SHP77 (cell line): ENCODE results near the gene NOTCH3.

Experiments used
- DNase-seq, 2 experiments: peaks; one replicate each; lab custom pipeline; 2025; lab: John Stamatoyannopoulos, UW

NOTCH3 gene

GRCh38 chr19:15195371-15196334 lies 5.1 kb downstream of the NOTCH3 start:
- DNase-seq: no peak

- DNase-seq: no peak
Observed at GRCh38 chr19:15194938-15195337, 5.9 kb downstream of the NOTCH3 start.

DNA sequence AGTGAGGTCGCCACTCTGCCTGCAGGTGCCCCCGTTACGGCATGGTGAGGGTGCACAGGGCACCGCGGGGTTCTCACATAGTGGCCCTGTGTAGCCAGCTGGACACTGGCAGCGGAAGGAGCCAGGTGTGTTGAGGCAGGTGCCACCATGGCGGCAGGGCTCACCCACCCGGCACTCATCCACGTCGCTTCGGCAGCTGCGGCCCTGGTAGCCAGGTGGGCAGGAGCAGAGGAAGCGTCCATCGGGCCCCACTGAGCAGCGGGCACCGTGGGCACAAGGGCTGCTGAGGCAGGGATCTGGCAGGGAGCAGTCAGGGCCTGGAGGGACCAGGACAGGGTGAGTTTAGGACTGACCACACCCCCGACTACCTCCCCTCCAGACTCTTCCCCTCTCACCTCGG lies 8.8 kb downstream of the NOTCH3 start:
- no peak for DNase-seq

DNA sequence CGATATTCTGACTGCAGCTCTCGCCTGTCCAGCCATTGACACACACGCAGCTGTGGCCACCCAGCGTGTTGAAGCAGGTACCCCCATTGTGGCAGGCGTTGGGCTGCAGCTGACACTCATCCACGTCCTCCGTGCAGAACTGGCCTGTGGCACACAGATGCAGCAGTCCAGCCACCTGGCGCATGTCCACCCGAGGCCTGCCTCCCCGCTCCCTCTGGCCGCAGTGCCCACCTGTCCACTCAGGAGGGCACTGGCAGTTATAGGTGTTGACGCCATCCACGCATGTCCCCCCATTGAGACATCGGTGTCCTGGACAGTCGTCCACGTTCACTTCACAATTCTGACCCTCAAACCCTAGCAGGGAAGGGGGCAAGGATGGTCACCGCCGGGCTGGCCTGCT lies 9.3 kb downstream of the NOTCH3 start:
- DNase-seq: no peak

DNA sequence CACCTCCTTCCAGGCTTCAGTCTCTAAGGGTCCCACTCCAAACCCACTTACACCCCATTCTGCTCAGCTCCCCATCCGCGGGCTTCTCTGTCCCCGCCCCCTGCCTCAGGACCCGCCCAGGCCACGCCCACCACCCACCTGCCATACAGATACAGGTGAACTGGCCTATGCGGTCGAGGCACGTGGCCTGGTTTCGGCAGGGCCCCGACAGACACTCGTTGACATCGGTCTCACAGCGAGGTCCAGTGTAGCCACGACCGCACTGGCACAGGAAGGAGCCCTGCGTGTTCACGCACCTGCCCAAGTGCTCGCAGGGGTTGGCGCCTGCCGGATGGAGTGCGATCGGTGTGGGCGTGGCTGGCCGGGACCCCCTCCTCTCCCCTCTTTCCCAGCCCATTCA lies 11.9 kb downstream of the NOTCH3 start:
- no peak for DNase-seq

- DNase-seq: no peak
Observed at GRCh38 chr19:15187026-15188007, 13.5 kb downstream of the NOTCH3 start.

DNA sequence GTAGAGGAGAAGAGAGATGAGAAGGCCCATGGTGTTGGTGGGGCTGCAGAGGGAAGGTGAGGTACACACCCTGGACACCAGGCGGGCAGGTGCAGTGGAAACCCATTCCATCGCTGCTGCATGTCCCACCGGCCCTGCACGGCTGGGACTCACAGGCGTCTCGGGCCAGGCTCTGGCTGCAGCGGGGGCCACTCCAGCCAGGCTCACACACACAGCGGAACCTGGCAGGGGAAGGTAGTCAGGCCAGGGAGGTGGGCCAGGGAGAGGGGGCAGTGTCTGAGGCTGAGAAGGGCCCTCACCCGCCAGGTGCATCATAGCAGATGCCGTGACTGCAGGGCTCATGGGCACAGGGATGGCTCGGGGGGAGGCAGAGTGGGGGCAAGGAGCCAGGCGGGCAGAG lies 15.6 kb downstream of the NOTCH3 start:
- no peak for DNase-seq

GRCh38 chr19:15184776-15185175 lies 16.0 kb downstream of the NOTCH3 start:
- no peak for DNase-seq

GRCh38 chr19:15181394-15181793 lies 19.4 kb downstream of the NOTCH3 start:
- no peak for DNase-seq

DNA sequence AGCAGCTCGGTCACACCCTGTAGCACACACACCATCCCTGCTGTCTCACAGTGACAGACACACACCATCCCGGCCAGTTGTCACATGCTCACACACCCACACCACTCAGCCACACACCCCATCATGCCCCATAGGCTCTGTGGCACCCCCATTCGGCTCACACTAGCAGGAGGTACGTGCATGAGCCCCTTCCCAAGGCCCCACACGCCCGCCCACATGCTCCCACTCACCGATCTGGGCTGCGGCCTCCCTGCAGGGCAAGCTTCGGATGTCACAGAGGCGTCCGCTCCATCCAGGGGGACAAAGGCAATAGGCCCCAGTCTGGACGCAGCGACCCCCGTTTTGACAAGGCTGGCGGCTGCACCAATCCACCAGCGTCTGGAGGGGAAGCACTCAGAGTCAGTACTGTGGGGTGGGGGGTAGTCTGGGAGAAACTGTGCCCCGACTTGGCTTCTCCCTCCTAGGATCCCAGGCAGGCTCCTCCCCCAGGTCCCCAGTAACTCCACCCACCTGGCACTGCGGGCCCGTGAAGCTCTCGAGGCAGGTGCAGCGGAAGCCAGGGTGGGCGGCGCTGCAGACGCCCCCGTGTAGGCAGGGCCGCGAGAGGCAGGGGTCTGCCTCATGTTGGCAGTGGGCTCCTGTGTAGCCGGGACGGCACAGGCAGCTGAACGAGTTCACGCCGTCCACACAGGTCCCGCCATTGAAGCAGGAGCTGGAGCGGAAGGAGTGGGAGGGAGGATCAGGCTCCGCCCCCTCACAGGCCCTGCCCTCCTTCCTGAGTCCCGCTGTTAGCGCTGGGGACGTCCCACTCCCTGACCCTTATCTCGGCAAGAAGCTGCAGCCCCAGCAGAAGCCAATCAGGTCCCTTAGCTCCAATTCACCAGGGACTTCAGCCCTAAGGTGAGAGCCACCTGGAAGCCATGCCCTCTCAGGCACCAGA lies 20.1 kb downstream of the NOTCH3 start:
- peak in 1 of 2 experiments; percentile 42 for DNase-seq

DNA sequence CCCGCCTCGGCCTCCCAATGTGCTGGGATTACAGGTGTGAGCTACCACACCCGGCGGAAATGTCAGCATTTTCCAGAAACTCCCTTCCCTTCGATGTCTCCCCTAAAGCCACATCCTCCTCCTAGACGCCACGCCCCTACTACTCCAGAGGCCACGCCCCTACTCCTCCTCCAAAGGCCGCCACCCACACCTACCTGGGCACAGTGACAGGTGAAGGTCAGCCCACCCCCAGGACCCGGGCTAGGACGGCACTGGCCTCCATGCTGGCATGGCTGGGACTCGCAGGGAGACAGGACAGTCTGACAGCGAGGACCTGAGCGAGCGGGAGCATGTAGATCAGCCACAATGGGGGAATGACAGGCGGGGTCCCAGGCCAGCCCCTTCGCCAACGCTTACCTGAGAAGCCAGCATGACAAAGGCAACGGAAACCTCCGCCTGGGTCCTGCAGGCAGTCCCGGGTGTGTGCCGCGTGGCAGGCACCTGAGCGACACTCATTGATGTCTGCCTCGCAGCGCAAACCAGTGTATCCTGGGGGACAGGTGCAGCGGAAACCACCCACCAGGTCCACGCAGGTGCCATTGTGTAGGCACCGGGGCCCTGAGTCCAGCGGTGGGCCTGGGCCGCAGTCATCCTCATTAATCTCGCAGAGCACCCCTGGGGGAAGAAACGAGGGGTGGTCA lies 22.0 kb downstream of the NOTCH3 start:
- no peak for DNase-seq

- peak; percentile 52 to 73 for DNase-seq
Observed at GRCh38 chr19:15177269-15178116, 23.3 kb downstream of the NOTCH3 start.

DNA sequence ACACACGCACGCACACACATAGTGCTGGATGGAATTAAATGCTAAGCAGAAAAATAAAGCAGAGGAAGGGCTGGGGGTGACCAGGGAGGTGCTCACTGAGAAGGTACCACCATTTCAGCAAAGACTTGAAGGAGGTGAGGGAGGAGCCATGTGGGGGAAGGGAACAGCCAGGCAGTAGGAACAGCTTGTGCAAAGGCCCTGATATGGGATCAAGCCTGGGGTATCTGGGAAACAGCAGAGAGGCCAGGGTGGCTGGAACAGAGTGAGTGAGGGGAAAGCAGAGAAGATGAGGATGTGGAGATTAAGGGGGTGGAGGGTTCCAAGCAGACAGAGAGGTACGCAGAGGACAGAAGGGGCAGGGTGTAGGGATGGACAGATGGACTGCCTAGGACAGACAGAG lies 25.2 kb downstream of the NOTCH3 start:
- DNase-seq: no peak

GRCh38 chr19:15173746-15174404 lies 26.9 kb downstream of the NOTCH3 start:
- DNase-seq: no peak

DNA sequence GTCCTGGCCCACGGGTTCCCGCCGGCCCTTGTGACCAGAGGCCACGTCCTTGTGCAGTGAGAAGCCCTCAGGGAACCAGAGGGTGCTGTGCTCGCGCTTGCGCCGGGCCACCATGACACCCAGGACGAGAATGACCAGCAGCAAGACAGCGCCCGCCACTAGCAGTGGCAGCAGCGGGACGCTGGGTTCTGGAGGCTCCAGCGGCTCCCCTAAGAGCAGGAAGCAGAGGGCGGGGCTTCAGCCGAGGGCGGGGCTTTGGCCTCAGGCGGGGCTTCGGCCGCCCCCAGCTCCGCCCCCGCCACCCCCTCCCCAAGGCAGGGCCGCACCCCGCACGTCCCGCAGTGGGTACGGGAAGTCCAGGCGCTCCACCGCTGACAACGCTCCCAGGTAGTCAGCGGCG lies 30.4 kb downstream of the NOTCH3 start:
- no peak for DNase-seq

- no peak for DNase-seq
Observed at GRCh38 chr19:15169541-15170285, 31.1 kb downstream of the NOTCH3 start.

GRCh38 chr19:15166700-15167099 lies 34.1 kb downstream of the NOTCH3 start:
- DNase-seq: no peak
